SH-SY5Y (cell line): ENCODE data around the gene TSPYL4.

Source experiments
- GATA2 ChIP-seq: IDR thresholded peaks from 2 replicates; pipeline ENCODE4 v1.6.1; 2011; ENCODE audit warnings: mild to moderate bottlenecking, low read depth, low read length
- GATA3 ChIP-seq: IDR thresholded peaks from 2 replicates; pipeline ENCODE4 v1.6.1; 2011; ENCODE audit warnings: low read depth, mild to moderate bottlenecking, low read length, moderate library complexity

DNA sequence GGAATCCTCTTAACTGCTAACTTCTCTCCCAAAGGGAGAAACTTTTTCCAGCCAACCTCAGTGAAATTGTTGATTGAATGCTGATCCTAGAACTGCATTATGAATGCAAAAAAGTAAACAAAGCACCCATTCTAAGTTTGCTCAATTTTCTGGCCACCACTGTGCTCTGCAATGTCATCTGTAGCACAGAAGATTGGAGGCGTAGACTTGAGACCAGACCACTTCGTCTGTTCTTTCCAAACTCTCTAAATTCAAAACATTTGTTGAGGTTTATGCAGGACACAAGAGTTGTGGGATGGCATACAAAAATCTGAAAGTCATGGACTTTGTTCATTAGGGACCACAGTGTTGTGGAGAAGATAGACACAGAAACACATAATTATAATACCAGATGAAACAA is 36.9 kb upstream of the TSPYL4 start:
- TF ChIP-seq GATA2 = no peak
- no peak for TF ChIP-seq GATA3
